ENCODE results near the gene MACROH2A1.

MACROH2A1 gene

GRCh38 chr5:135386886-135387628 lies 12.0 kb downstream of the MACROH2A1 start:
- H3K9me3 Mint-ChIP-seq: no peaks in the 10 kb centered on the region
- H3K4me3 Mint-ChIP-seq: no peak overlapping the region
- H3K4me1 Mint-ChIP-seq: peaks cover 44% of the 10 kb centered on the region
- CTCF ChIA-PET: interaction anchor here (1.3 kb wide), 1 partner anchor 12 kb away, joined by 4 read pairs; no protein-coding TSS in a partner anchor
- no peak overlapping the region for H3K27ac Mint-ChIP-seq
- H3K27me3 Mint-ChIP-seq: no peaks in the 10 kb centered on the region
- no peak for DNase-seq
- H3K36me3 Mint-ChIP-seq: peaks cover 72% of the 10 kb centered on the region

- H3K36me3 Mint-ChIP-seq: peaks cover 69% of the 10 kb centered on the region
- CTCF ChIA-PET: interaction anchor here (1.3 kb wide), 1 partner anchor 11 kb away, joined by 4 read pairs; no protein-coding TSS in a partner anchor
- H3K4me3 Mint-ChIP-seq: no peak overlapping the region
- no peak for DNase-seq
- no peaks in the 10 kb centered on the region for H3K9me3 Mint-ChIP-seq
- no peak overlapping the region for H3K27ac Mint-ChIP-seq
- H3K4me1 Mint-ChIP-seq: peaks cover 35% of the 10 kb centered on the region
- H3K27me3 Mint-ChIP-seq: no peaks in the 10 kb centered on the region
Measured at GRCh38 chr5:135386096-135386495, 12.9 kb downstream of the MACROH2A1 start.

- no peak for DNase-seq
- peaks cover 74% of the 10 kb centered on the region for H3K36me3 Mint-ChIP-seq
- H3K4me3 Mint-ChIP-seq: no peak overlapping the region
- CTCF ChIA-PET: interaction anchor here (1.3 kb wide), 1 partner anchor 10 kb away, joined by 4 read pairs; no protein-coding TSS in a partner anchor
- H3K4me1 Mint-ChIP-seq: peaks cover 38% of the 10 kb centered on the region
- no peak overlapping the region for H3K27ac Mint-ChIP-seq
- H3K9me3 Mint-ChIP-seq: no peaks in the 10 kb centered on the region
- H3K27me3 Mint-ChIP-seq: no peaks in the 10 kb centered on the region
Measured at GRCh38 chr5:135385576-135385975, 13.5 kb downstream of the MACROH2A1 start.

- Mint-ChIP-seq H3K36me3 (peaks cover 75% of the 10 kb centered on the region), H3K4me1 (peaks cover 40% of the 10 kb centered on the region), H3K27me3 (no peaks in the 10 kb centered on the region), H3K27ac (no peak overlapping the region), H3K9me3 (no peaks in the 10 kb centered on the region), H3K4me3 (no peak overlapping the region)
- CTCF ChIA-PET: interaction anchor here (1.5 kb wide), 1 partner anchor 41 kb away, joined by 5 read pairs; no protein-coding TSS in a partner anchor
- no peak for DNase-seq
Measured at GRCh38 chr5:135384898-135385297, 14.1 kb downstream of the MACROH2A1 start.

- Mint-ChIP-seq H3K27ac (no peak overlapping the region), H3K4me3 (no peak overlapping the region), H3K9me3 (no peaks in the 10 kb centered on the region), H3K36me3 (peaks cover 78% of the 10 kb centered on the region), H3K27me3 (no peaks in the 10 kb centered on the region), H3K4me1 (peaks cover 46% of the 10 kb centered on the region)
- CTCF ChIA-PET: interaction anchor here (1.5 kb wide), 1 partner anchor 41 kb away, joined by 5 read pairs; no protein-coding TSS in a partner anchor
- no peak for DNase-seq
Measured at GRCh38 chr5:135383803-135384495, 15.1 kb downstream of the MACROH2A1 start.

- CTCF ChIA-PET: no interaction called here
- no peak for DNase-seq
- Mint-ChIP-seq H3K27ac (no peak overlapping the region), H3K36me3 (peaks cover 79% of the 10 kb centered on the region), H3K9me3 (no peaks in the 10 kb centered on the region), H3K27me3 (no peaks in the 10 kb centered on the region), H3K4me3 (no peak overlapping the region), H3K4me1 (peaks cover 47% of the 10 kb centered on the region)
Measured at GRCh38 chr5:135382981-135383380, 16.1 kb downstream of the MACROH2A1 start.

- peaks cover 77% of the 10 kb centered on the region for H3K36me3 Mint-ChIP-seq
- H3K4me3 Mint-ChIP-seq: no peak overlapping the region
- no peak overlapping the region for H3K27ac Mint-ChIP-seq
- H3K4me1 Mint-ChIP-seq: peaks cover 52% of the 10 kb centered on the region
- no peaks in the 10 kb centered on the region for H3K9me3 Mint-ChIP-seq
- CTCF ChIA-PET: no interaction called here
- no peaks in the 10 kb centered on the region for H3K27me3 Mint-ChIP-seq
- no peak for DNase-seq
Measured at GRCh38 chr5:135382106-135382790, 16.8 kb downstream of the MACROH2A1 start.

- DNase-seq: no peak
- Mint-ChIP-seq H3K27ac (peak overlapping the region; percentile 67), H3K9me3 (no peaks in the 10 kb centered on the region), H3K36me3 (peaks cover 80% of the 10 kb centered on the region), H3K4me1 (peaks cover 65% of the 10 kb centered on the region), H3K4me3 (no peak overlapping the region), H3K27me3 (no peaks in the 10 kb centered on the region)
- CTCF ChIA-PET: interaction anchor here (1.8 to 2.0 kb wide), 2 partner anchors 47 to 59 kb away, joined by 4 to 13 read pairs; no protein-coding TSS in a partner anchor
Measured at GRCh38 chr5:135379046-135379654, 19.9 kb downstream of the MACROH2A1 start.

- CTCF ChIA-PET: interaction anchor here (0.6 to 2.0 kb wide), 3 partner anchors 17 to 58 kb away, joined by 3 to 13 read pairs (median 4); no protein-coding TSS in a partner anchor
- peaks cover 82% of the 10 kb centered on the region for H3K36me3 Mint-ChIP-seq
Measured at GRCh38 chr5:135377751-135378680, 21.0 kb downstream of the MACROH2A1 start.

GRCh38 chr5:135376961-135377624 lies 21.9 kb downstream of the MACROH2A1 start:
- no peak for DNase-seq
- Mint-ChIP-seq H3K27me3 (no peaks in the 10 kb centered on the region), H3K27ac (peak overlapping the region; percentile 6), H3K4me1 (peaks cover 82% of the 10 kb centered on the region), H3K36me3 (peaks cover 82% of the 10 kb centered on the region), H3K9me3 (no peaks in the 10 kb centered on the region), H3K4me3 (no peak overlapping the region)
- CTCF ChIA-PET: interaction anchor here (1.0 to 2.0 kb wide), 2 partner anchors 21 to 49 kb away, joined by 3 to 13 read pairs; no protein-coding TSS in a partner anchor

More at GRCh38 chr5:135377751-135378680, 21.0 kb downstream of the MACROH2A1 start:
- peaks cover 77% of the 10 kb centered on the region for H3K4me1 Mint-ChIP-seq
- DNase-seq: no peak
- peak overlapping the region; percentile 81 for H3K27ac Mint-ChIP-seq
- H3K27me3 Mint-ChIP-seq: no peaks in the 10 kb centered on the region
- no peak overlapping the region for H3K4me3 Mint-ChIP-seq
- H3K9me3 Mint-ChIP-seq: no peaks in the 10 kb centered on the region

GRCh38 chr5:135375040-135375793 lies 23.8 kb downstream of the MACROH2A1 start:
- Mint-ChIP-seq H3K27ac (peak overlapping the region; percentile 55), H3K4me1 (peaks cover 87% of the 10 kb centered on the region), H3K9me3 (no peaks in the 10 kb centered on the region)

More at GRCh38 chr5:135375040-135375793, 23.8 kb downstream of the MACROH2A1 start:
- CTCF ChIA-PET: interaction anchor here (1.1 to 1.7 kb wide), 3 partner anchors 11 to 52 kb away, joined by 4 read pairs; no protein-coding TSS in a partner anchor
- H3K4me3 Mint-ChIP-seq: no peak overlapping the region
- H3K36me3 Mint-ChIP-seq: peaks cover 86% of the 10 kb centered on the region
- DNase-seq: no peak
- H3K27me3 Mint-ChIP-seq: no peaks in the 10 kb centered on the region
